ENCODE results near the gene MNT. TPM values are rescaled to one million over a fixed set of nuclear protein-coding genes. Genes with fewer than 3 reads are reported as not detected.

Gene MNT
- total RNA-seq, 1 experiment from 2014 or later, result 38.9 TPM

- Histone ChIP-seq H3T11ph (ENCODE audit: low read length) (no peak overlapping the region), H3K27ac (ENCODE audit: insufficient read length, low read depth, low read length) (no peak overlapping the region), H2BK20ac (ENCODE audit: low read depth, low read length, poor library complexity, severe bottlenecking) (no peak overlapping the region), H2BK12ac (ENCODE audit: insufficient read length, low read depth, low read length) (no peak overlapping the region), H2BK120ac (ENCODE audit: low read depth, low read length, poor library complexity, severe bottlenecking) (no peak overlapping the region), H3K23me2 (ENCODE audit: insufficient read length, low read depth, low read length, poor library complexity, severe bottlenecking) (peaks cover 22% of the 10 kb centered on the region), H3K4me2 (ENCODE audit: insufficient read depth, insufficient read length, low read length) (peak overlapping the region; percentile 85), H3K18ac (ENCODE audit: insufficient read length, low read depth, low read length) (no peak overlapping the region), H3K23ac (ENCODE audit: insufficient read length, low read depth, low read length) (no peak overlapping the region), H4K91ac (ENCODE audit: insufficient read length, low read depth, low read length) (no peak overlapping the region), H4K8ac (replicated peaks; ENCODE audit: insufficient read length, low read depth, low read length) (no peak overlapping the region), H4K5ac (ENCODE audit: insufficient read length, low read depth, low read length) (no peak overlapping the region), H3K4ac (ENCODE audit: low read depth, low read length) (no peak overlapping the region), H3K4me1 (ENCODE audit: insufficient read depth, low read length) (peaks cover 7% of the 10 kb centered on the region; the same call in 1 of the 2 replicates), H4K20me1 (ENCODE audit: control insufficient read depth, insufficient read depth, insufficient read length) (no peaks in the 10 kb centered on the region), H3K9me3 (ENCODE audit: control insufficient read depth, low read depth, low read length) (no peaks in the 10 kb centered on the region), H2BK15ac (ENCODE audit: low read depth, low read length) (no peak overlapping the region), H2AFZ (ENCODE audit: low read length) (no peak overlapping the region), H3K14ac (ENCODE audit: insufficient read depth, low read length) (no peak overlapping the region), H2AK5ac (ENCODE audit: insufficient read length, low read length) (no peak overlapping the region), H3K79me2 (ENCODE audit: insufficient read depth, low read length) (peaks cover 2% of the 10 kb centered on the region; the same call in 1 of the 2 replicates), H3K9ac (ENCODE audit: extremely low read depth, insufficient read length, low read length) (no peak overlapping the region), H3K56ac (ENCODE audit: insufficient read length, low read depth, low read length) (no peak overlapping the region), H3K27me3 (ENCODE audit: insufficient read depth, low read length) (no peaks in the 10 kb centered on the region), H3K79me1 (ENCODE audit: insufficient read depth, low read depth, low read length, poor library complexity, severe bottlenecking) (no peaks in the 10 kb centered on the region), H2BK5ac (ENCODE audit: insufficient read length, low read length) (no peak overlapping the region)
- DNase-seq, result no peak
- Mint-ChIP-seq H3K27me3 (ENCODE audit: low read depth) (peaks cover 5% of the 10 kb centered on the region), H3K4me3 (peak overlapping the region; percentile 71 to 81), H3K4me1 (peaks cover 19 to 24% of the 10 kb centered on the region in 2 experiments), H3K27ac (peak overlapping the region in 2 of 3 experiments; percentile 77 to 79; a peak in 3 of 7 replicates), H3K9me3 (no peaks in the 10 kb centered on the region; a peak in 1 of 5 replicates), H3K36me3 (ENCODE audit: insufficient read depth in 1 of 3, low read depth in 3 of 3) (peaks cover 0 to 5% (median 0%) of the 10 kb centered on the region in 3 experiments; a peak in 1 of 7 replicates)
- WGBS (ENCODE audit: extremely low coverage, insufficient read length, low lambda C conversion rate), result no CpG with 5 or more reads among the region's 15 CpGs
- no peak for TF ChIP-seq CTCF (conservative IDR thresholded peaks at IDR 0.05)
Observed at GRCh38 chr17:2402544-2402943, 1.7 kb upstream of the MNT start.

All from H9 (cell line).